ENCODE results near the gene CBX6. TPM values are rescaled to one million over a fixed set of nuclear protein-coding genes. Genes with fewer than 3 reads are reported as not detected.

The CBX6 gene
- total RNA-seq, 1 experiment from 2014 or later: 98.4 TPM

DNA sequence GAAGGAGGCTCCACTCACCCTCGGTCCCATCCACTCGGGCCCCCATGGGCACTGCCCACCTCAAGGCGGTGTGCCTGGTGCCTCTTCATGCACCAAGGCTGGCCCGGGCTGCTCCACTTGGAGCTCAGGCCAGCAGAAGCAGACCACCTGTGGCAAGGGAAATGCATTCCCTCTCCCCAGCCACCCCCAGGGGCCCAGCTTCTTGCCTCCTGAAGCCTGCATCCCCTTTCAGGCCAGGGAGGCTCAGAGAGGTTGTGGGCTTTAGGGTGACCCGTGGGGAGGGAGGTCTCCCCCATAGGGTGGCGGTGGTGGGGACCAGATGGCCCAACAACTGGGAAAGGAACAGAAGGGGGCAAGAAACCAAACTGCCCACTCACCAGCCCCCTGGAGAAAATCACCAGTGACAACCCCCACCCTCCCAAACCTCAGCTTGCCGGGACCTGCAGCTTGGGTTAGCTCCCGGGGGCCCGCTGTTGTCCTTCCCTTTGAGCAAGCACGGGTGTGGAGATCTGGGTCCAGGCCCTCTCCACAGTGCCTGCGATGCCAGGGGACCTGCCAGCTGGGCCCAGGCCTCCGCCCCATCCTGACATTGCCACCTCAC, 8.4 kb downstream of the CBX6 start:
- DNase-seq (ENCODE audit: low read depth, low spot score) (no peak), ATAC-seq (no peak)
- no peak overlapping the region for H3K4me3 ChIP-seq (ENCODE audit: low read depth in 2 of 2, low read length in 2 of 2)
- no peaks in the 10 kb centered on the region for H3K9me3 ChIP-seq (ENCODE audit: control insufficient read depth, insufficient read depth, low read depth, low read length)
- CTCF ChIA-PET: interaction anchor here (0.6 kb wide), 1 partner anchor 154 kb away, joined by 3 read pairs; no protein-coding TSS in a partner anchor
- no peaks in the 10 kb centered on the region for H3K27me3 ChIP-seq (ENCODE audit: control insufficient read depth, insufficient read depth, low read length)
- H3K27ac ChIP-seq (ENCODE audit: low read length): no peak overlapping the region
- in situ Hi-C loops (cut with HindIII; ENCODE audit: low pct_unique_long_range_greater_than_20kb, low sequenced_read_pairs) (no loop called here), intact Hi-C loops (cut with micrococcal nuclease; ENCODE audit: unreplicated experiment) (loop anchor here (5.0 to 10.0 kb wide), 2 partner anchors 96 to 141 kb away; no protein-coding TSS in a partner anchor)
- no TSS peak for BruUV-seq (replicated peaks)
- no peaks in the 10 kb centered on the region for H3K36me3 ChIP-seq (ENCODE audit: control insufficient read depth, insufficient read depth, low read length)
- POLR2A ChIA-PET: no interaction called here
- TF ChIP-seq, protein P1, sequence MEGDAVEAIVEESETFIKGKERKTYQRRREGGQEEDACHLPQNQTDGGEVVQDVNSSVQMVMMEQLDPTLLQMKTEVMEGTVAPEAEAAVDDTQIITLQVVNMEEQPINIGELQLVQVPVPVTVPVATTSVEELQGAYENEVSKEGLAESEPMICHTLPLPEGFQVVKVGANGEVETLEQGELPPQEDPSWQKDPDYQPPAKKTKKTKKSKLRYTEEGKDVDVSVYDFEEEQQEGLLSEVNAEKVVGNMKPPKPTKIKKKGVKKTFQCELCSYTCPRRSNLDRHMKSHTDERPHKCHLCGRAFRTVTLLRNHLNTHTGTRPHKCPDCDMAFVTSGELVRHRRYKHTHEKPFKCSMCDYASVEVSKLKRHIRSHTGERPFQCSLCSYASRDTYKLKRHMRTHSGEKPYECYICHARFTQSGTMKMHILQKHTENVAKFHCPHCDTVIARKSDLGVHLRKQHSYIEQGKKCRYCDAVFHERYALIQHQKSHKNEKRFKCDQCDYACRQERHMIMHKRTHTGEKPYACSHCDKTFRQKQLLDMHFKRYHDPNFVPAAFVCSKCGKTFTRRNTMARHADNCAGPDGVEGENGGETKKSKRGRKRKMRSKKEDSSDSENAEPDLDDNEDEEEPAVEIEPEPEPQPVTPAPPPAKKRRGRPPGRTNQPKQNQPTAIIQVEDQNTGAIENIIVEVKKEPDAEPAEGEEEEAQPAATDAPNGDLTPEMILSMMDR (IDR thresholded peaks at IDR 0.05): no peak
- no peak for TF ChIP-seq REST (IDR thresholded peaks at IDR 0.05; ENCODE audit: insufficient read depth in 1 of 2, low read depth in 2 of 2, low read length in 1 of 2)
- TF ChIP-seq TCF7L2 (IDR thresholded peaks at IDR 0.05; ENCODE audit: low read depth, low read length): no peak
- TF ChIP-seq SIN3A (IDR thresholded peaks at IDR 0.05; ENCODE audit: borderline replicate concordance, insufficient read depth, low read depth, low read length): no peak
- TF ChIP-seq POLR2AphosphoS5 (IDR thresholded peaks at IDR 0.05; ENCODE audit: low read depth, low read length): no peak
- peaks cover 30% of the 10 kb centered on the region for H3K4me1 ChIP-seq (ENCODE audit: control insufficient read depth, insufficient read depth, low read length)

- no peak for DNase-seq (ENCODE audit: low read depth, low spot score)
- intact Hi-C loops (cut with micrococcal nuclease; ENCODE audit: unreplicated experiment): loop anchor here (5.0 to 10.0 kb wide), 2 partner anchors 95 to 142 kb away; no protein-coding TSS in a partner anchor
- no peak overlapping the region for H3K27ac ChIP-seq (ENCODE audit: low read length)
- no peaks in the 10 kb centered on the region for H3K9me3 ChIP-seq (ENCODE audit: control insufficient read depth, insufficient read depth, low read depth, low read length)
- peak; percentile 25; the same call in 1 of the 2 replicates for ATAC-seq
- H3K4me3 ChIP-seq (ENCODE audit: low read depth in 2 of 2, low read length in 2 of 2): no peak overlapping the region
- BruUV-seq (replicated peaks): no TSS peak
- CTCF ChIA-PET: interaction anchor here (0.6 to 2.2 kb wide), 3 partner anchors 93 to 468 kb away, joined by 3 to 9 read pairs (median 3); no protein-coding TSS in a partner anchor
- POLR2A ChIA-PET: no interaction called here
- in situ Hi-C loops (cut with HindIII; ENCODE audit: low pct_unique_long_range_greater_than_20kb, low sequenced_read_pairs): no loop called here
- H3K36me3 ChIP-seq (ENCODE audit: control insufficient read depth, insufficient read depth, low read length): no peaks in the 10 kb centered on the region
- H3K27me3 ChIP-seq (ENCODE audit: control insufficient read depth, insufficient read depth, low read length): no peaks in the 10 kb centered on the region
- no peak for TF ChIP-seq REST (IDR thresholded peaks at IDR 0.05; ENCODE audit: insufficient read depth in 1 of 2, low read depth in 2 of 2, low read length in 1 of 2)
- TF ChIP-seq POLR2AphosphoS5 (IDR thresholded peaks at IDR 0.05; ENCODE audit: low read depth, low read length): peak; percentile 16
- H3K4me1 ChIP-seq (ENCODE audit: control insufficient read depth, insufficient read depth, low read length): peaks cover 29% of the 10 kb centered on the region
Observed at GRCh38 chr22:38862375-38863329, 9.4 kb downstream of the CBX6 start.
